Neural cell (in vitro differentiated cells): ENCODE data around the gene NEK6. TPM values are rescaled to one million over a fixed set of nuclear protein-coding genes. Genes with fewer than 3 reads are reported as not detected.

ENCODE experiments used
- H2AFZ ChIP-seq: fragments of 200-600, 300-800 bp; sonication (generic), shearing (Covaris generic); 2 replicates; pipeline ENCODE4 v1.6.0; 2014; ENCODE audit warnings: low read depth, mild to moderate bottlenecking, antibody characterized with exemption, low read length, moderate library complexity
- H3F3A ChIP-seq: fragments of 200-600 bp; shearing (Covaris generic); 2 replicates; pipeline ENCODE4 v1.6.1; 2016; ENCODE audit warnings: mild to moderate bottlenecking, moderate library complexity, mixed read lengths, antibody characterized with exemption, low read length; ENCODE audit not compliant: insufficient read depth, poor library complexity, severe bottlenecking
- H3K27ac ChIP-seq: fragments of 200-600, 300-800 bp; sonication (generic), shearing (Covaris generic); 2 replicates; pipeline ENCODE4 v1.5.1; 2014; ENCODE audit warnings: mild to moderate bottlenecking, low read length, moderate library complexity
- H3K27me3 ChIP-seq: fragments of 300-800, 200-600 bp; sonication (generic), shearing (Covaris generic); 2 replicates; pipeline ENCODE4 v1.6.0; 2014; ENCODE audit warnings: mild to moderate bottlenecking, low read depth, low read length, moderate library complexity; ENCODE audit not compliant: insufficient read depth
- H3K36me3 ChIP-seq: fragments of 300-800, 200-600 bp; sonication (generic), shearing (Covaris generic); 2 replicates; pipeline ENCODE4 v1.5.1; 2014; ENCODE audit warnings: mild to moderate bottlenecking, antibody characterized with exemption, low read length, moderate library complexity; ENCODE audit not compliant: insufficient read depth
- H3K4me2 ChIP-seq: fragments of 300-800, 200-600 bp; sonication (generic), shearing (Covaris generic); 2 replicates; pipeline ENCODE4 v1.6.0; 2014; ENCODE audit warnings: mild to moderate bottlenecking, low read length
- H3K4me3 ChIP-seq: fragments of 300-800, 200-600 bp; sonication (generic), shearing (Covaris generic); 2 replicates; pipeline ENCODE4 v1.5.1; 2014; ENCODE audit warnings: mild to moderate bottlenecking, low read length, moderate library complexity
- H3K79me2 ChIP-seq: fragments of 200-600 bp; shearing (Covaris generic); replicated peaks from 2 replicates; pipeline ENCODE4 v1.6.0; 2014; ENCODE audit warnings: mild to moderate bottlenecking, low read length, moderate library complexity; ENCODE audit not compliant: insufficient read depth
- H3K9ac ChIP-seq: fragments of 300-800, 200-600 bp; sonication (generic), shearing (Covaris generic); 2 replicates; pipeline ENCODE4 v1.6.1; 2016; ENCODE audit warnings: mild to moderate bottlenecking, low read length, mixed read lengths
- H3K9me2 ChIP-seq: fragments of 200-600 bp; shearing (Covaris generic); 2 replicates; pipeline ENCODE4 v1.6.1; 2016; ENCODE audit warnings: mild to moderate bottlenecking, low read length, mixed read lengths; ENCODE audit not compliant: insufficient read depth
- H3K9me3 ChIP-seq: fragments of 200-600, 300-800 bp; sonication (generic), shearing (Covaris generic); 2 replicates; pipeline ENCODE4 v1.6.1; 2016; ENCODE audit warnings: mild to moderate bottlenecking, mixed run types, low read length, moderate library complexity, mixed read lengths
- H4K20me1 ChIP-seq: fragments of 200-600 bp; shearing (Covaris generic); 2 replicates; pipeline ENCODE4 v1.6.1; 2016; ENCODE audit warnings: mild to moderate bottlenecking, mixed run types; ENCODE audit not compliant: insufficient read depth
- EP300 ChIP-seq: fragments of 450-650 bp; conservative IDR thresholded peaks from 2 replicates; pipeline ENCODE4 v1.6.1; 2014; ENCODE audit warnings: antibody characterized with exemption, mild to moderate bottlenecking, moderate library complexity; ENCODE audit not compliant: poor library complexity, severe bottlenecking
- EZH2 ChIP-seq: fragments of 200-600, 300-800 bp; shearing (Covaris generic), sonication (generic); IDR thresholded peaks from 2 replicates; pipeline ENCODE4 v1.6.1; 2014; ENCODE audit warnings: antibody characterized with exemption, low read length, borderline replicate concordance, mild to moderate bottlenecking; ENCODE audit not compliant: insufficient read depth, poor library complexity, severe bottlenecking
- MXI1 ChIP-seq: fragments of 450-650 bp; conservative IDR thresholded peaks from 2 replicates; pipeline ENCODE4 v1.6.1; 2014; ENCODE audit warnings: antibody characterized with exemption, mild to moderate bottlenecking; ENCODE audit not compliant: poor library complexity, severe bottlenecking
- POLR2AphosphoS5 ChIP-seq: IDR thresholded peaks from 2 replicates; pipeline ENCODE4 v1.6.1; 2012
- RAD21 ChIP-seq: fragments of 450-650 bp; conservative IDR thresholded peaks from 2 replicates; pipeline ENCODE4 v1.6.1; 2014; ENCODE audit warnings: antibody characterized with exemption, mild to moderate bottlenecking, moderate library complexity
- SMC3 ChIP-seq: fragments of 450-650 bp; conservative IDR thresholded peaks from 2 replicates; pipeline ENCODE4 v1.6.1; 2014; ENCODE audit warnings: antibody characterized with exemption, mild to moderate bottlenecking, moderate library complexity; ENCODE audit not compliant: poor library complexity
- TAF1 ChIP-seq: IDR thresholded peaks from 2 replicates; pipeline ENCODE4 v1.6.1; 2012; ENCODE audit warnings: low read depth
- polyA plus RNA-seq: library from polyadenylated mRNA; depleted of rRNA; stranded (reverse); fragments of >200 nt; gene quantifications from 2 replicates; pipeline ENCODE4 v1.2.3, GENCODE V29; 2014
- TF ChIP-seq, protein P1 (sequence below): fragments of 450-650 bp; IDR thresholded peaks from 2 replicates; pipeline ENCODE4 v1.5.1; 2014; ENCODE audit warnings: antibody characterized with exemption, mild to moderate bottlenecking, moderate library complexity; ENCODE audit not compliant: poor library complexity, severe bottlenecking
- TF ChIP-seq, protein P2 (sequence below): IDR thresholded peaks from 2 replicates; pipeline ENCODE4 v1.6.1; 2012; ENCODE audit warnings: borderline replicate concordance

The NEK6 gene
- polyA plus RNA-seq, 1 donor from 2014 or later: 4.6 TPM

DNA sequence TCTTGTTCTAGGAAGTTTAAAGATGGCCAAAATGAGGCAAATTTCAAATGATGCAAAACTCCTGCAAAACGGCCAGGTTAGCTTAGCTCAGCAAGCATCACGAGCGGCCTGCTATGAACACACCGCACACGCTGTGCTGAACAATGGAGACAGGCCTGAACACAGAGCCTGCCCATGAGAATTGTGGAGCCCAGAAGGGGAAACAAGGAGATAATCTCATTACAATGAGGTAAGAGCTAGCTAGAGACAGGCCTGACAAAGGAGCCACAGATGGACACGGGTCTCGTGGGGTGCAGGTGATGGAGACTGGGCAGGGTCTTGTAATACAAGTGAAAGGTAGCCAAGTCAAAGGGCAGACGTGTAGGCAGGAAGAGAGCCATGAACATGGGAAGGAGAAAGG, 107.3 kb downstream of the NEK6 start:
- H3K9ac ChIP-seq: no peak overlapping the region
- H3F3A ChIP-seq: no peaks in the 10 kb centered on the region
- peaks cover 3% of the 10 kb centered on the region for H3K79me2 ChIP-seq
- H3K9me2 ChIP-seq: no peaks in the 10 kb centered on the region
- no peaks in the 10 kb centered on the region for H3K27me3 ChIP-seq
- H4K20me1 ChIP-seq: no peaks in the 10 kb centered on the region
- no peaks in the 10 kb centered on the region for H3K36me3 ChIP-seq
- no peak overlapping the region for H3K27ac ChIP-seq
- TF ChIP-seq POLR2AphosphoS5 (no peak), MXI1 (no peak)
- TF ChIP-seq, protein P1, sequence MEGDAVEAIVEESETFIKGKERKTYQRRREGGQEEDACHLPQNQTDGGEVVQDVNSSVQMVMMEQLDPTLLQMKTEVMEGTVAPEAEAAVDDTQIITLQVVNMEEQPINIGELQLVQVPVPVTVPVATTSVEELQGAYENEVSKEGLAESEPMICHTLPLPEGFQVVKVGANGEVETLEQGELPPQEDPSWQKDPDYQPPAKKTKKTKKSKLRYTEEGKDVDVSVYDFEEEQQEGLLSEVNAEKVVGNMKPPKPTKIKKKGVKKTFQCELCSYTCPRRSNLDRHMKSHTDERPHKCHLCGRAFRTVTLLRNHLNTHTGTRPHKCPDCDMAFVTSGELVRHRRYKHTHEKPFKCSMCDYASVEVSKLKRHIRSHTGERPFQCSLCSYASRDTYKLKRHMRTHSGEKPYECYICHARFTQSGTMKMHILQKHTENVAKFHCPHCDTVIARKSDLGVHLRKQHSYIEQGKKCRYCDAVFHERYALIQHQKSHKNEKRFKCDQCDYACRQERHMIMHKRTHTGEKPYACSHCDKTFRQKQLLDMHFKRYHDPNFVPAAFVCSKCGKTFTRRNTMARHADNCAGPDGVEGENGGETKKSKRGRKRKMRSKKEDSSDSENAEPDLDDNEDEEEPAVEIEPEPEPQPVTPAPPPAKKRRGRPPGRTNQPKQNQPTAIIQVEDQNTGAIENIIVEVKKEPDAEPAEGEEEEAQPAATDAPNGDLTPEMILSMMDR: no peak
- H3K4me2 ChIP-seq: no peak overlapping the region
- no peak overlapping the region for H3K4me3 ChIP-seq
- H3K9me3 ChIP-seq: no peaks in the 10 kb centered on the region
- no peak overlapping the region for H2AFZ ChIP-seq

DNA sequence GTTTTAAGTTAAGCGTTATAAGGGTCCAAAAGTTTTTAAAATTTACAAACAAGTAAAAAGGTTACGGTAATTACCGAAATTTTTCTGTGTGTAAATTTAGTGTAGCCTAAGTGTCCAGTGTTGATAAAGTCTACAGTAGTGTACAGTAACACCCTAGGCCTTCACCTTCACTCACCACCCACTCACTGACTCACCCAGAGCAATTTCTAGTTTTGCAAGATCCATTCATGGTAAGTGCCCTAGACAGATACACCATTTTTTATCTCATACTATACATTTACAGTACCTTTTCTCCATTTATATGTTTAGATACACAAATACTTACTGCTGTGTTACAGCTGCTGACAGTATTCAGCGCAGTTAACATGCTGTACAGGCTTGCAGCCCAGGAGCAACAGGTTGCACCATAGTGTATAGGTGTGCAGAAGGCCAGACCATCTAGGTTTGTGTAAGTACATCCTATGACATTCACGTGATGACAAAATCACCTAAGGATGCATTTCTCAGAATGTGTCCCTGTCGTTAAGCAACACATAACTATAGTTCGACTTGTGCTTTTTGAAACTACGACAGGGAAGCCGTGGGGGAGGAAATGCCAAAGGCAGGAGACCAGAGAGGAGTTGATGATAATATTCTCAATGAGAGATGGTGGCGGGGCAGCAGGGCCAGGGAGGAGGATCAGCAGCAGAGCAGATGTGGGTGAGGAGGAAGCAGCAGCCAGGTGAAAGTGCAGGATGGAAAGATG, 108.9 kb downstream of the NEK6 start:
- Histone ChIP-seq H4K20me1 (no peaks in the 10 kb centered on the region), H3K9ac (no peak overlapping the region), H3K79me2 (peaks cover 3% of the 10 kb centered on the region)

More for the DNA sequence above, 108.9 kb downstream of the NEK6 start:
- TF ChIP-seq MXI1: no peak
- TF ChIP-seq EP300: no peak
- no peak for TF ChIP-seq TAF1
- no peak for TF ChIP-seq SMC3
- TF ChIP-seq RAD21: no peak
- TF ChIP-seq EZH2: no peak
- TF ChIP-seq POLR2AphosphoS5: no peak
- TF ChIP-seq, protein P1: no peak
- TF ChIP-seq, protein P2, sequence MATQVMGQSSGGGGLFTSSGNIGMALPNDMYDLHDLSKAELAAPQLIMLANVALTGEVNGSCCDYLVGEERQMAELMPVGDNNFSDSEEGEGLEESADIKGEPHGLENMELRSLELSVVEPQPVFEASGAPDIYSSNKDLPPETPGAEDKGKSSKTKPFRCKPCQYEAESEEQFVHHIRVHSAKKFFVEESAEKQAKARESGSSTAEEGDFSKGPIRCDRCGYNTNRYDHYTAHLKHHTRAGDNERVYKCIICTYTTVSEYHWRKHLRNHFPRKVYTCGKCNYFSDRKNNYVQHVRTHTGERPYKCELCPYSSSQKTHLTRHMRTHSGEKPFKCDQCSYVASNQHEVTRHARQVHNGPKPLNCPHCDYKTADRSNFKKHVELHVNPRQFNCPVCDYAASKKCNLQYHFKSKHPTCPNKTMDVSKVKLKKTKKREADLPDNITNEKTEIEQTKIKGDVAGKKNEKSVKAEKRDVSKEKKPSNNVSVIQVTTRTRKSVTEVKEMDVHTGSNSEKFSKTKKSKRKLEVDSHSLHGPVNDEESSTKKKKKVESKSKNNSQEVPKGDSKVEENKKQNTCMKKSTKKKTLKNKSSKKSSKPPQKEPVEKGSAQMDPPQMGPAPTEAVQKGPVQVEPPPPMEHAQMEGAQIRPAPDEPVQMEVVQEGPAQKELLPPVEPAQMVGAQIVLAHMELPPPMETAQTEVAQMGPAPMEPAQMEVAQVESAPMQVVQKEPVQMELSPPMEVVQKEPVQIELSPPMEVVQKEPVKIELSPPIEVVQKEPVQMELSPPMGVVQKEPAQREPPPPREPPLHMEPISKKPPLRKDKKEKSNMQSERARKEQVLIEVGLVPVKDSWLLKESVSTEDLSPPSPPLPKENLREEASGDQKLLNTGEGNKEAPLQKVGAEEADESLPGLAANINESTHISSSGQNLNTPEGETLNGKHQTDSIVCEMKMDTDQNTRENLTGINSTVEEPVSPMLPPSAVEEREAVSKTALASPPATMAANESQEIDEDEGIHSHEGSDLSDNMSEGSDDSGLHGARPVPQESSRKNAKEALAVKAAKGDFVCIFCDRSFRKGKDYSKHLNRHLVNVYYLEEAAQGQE: no peak
- no peak overlapping the region for H2AFZ ChIP-seq
- H3K4me2 ChIP-seq: no peak overlapping the region
- H3K27ac ChIP-seq: no peak overlapping the region
- no peaks in the 10 kb centered on the region for H3K9me3 ChIP-seq
- H3F3A ChIP-seq: no peaks in the 10 kb centered on the region
- H3K4me3 ChIP-seq: no peak overlapping the region
- H3K9me2 ChIP-seq: no peaks in the 10 kb centered on the region
- H3K27me3 ChIP-seq: no peaks in the 10 kb centered on the region
- H3K36me3 ChIP-seq: no peaks in the 10 kb centered on the region
